Mesenteric fat pad (tissue), 1 donor: ENCODE data around the gene PEPD. TPM values are rescaled to one million over a fixed set of nuclear protein-coding genes. Genes with fewer than 3 reads are reported as not detected.

Source experiments
- DNase-seq: peaks from one replicate; pipeline ENCODE4 v3.0.0-alpha.2; 2020; ENCODE audit warnings: low spot score
- total RNA-seq: library from RNA; stranded (reverse); fragmentation: NEBNext Ultra II Directional; extraction: Animal tissue kit (Norgen Biotek cat#: 25700); gene quantifications from one replicate; pipeline ENCODE4 v1.2.1, GENCODE V29; 2021
- donor health status: DM: yes; HTN: yes; CAD: no.

The PEPD gene
- total RNA-seq, 1 donor from 2014 or later = 97.0 TPM

DNA sequence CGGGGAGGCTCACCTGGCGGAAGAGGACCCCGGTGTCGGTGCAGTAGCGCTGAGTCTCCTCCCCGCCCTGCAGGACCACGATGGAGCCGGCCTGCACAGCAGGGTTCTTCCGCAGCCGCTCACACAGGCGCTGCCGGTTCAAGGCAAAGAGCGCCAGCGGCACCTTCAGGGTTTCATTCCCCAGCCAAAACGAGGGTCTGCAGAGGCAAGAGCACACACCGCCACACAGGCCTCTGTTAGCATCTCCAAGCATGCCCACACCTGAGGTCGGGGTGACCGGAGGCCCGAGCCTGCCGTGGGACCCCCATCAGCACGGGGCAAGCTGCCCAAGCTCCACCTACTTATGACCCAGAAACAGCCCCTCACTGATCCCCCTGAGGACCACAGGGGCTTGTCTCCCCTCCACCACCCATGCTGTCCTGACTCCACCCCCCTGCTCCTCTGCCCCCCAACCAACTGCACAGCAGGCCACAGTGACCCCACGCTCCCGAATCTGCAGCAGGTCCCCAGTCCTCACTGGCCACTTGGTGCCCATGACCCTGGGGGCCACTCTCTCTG, 8.9 kb downstream of the PEPD start:
- DNase-seq = no peak

GRCh38 chr19:33512021-33512420, 9.6 kb downstream of the PEPD start:
- no peak for DNase-seq

DNA sequence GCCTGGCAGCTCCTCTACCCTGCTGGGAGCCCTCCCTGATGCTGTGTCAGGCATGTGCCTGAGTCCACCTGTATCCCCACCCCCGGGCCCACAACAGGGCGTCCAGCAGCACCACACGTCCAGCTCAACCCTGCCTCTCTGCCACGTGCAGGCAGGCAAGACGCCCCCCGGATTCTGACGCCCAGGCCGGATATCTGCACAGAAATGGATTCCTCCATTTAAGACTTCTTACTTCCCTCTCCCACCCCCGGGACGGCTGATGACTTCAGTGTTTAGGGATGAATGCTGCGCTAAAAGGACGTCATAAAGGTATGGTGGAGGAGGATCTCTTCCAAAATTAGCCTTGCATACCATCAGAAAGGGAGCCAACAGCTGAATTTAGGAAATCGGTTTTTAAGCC, 10.2 kb downstream of the PEPD start:
- no peak for DNase-seq

- DNase-seq = no peak
Measured at GRCh38 chr19:33510462-33511194, 11.0 kb downstream of the PEPD start.

GRCh38 chr19:33509774-33510173, 11.8 kb downstream of the PEPD start:
- DNase-seq = no peak

- no peak for DNase-seq
Measured at GRCh38 chr19:33508941-33509614, 12.5 kb downstream of the PEPD start.

DNA sequence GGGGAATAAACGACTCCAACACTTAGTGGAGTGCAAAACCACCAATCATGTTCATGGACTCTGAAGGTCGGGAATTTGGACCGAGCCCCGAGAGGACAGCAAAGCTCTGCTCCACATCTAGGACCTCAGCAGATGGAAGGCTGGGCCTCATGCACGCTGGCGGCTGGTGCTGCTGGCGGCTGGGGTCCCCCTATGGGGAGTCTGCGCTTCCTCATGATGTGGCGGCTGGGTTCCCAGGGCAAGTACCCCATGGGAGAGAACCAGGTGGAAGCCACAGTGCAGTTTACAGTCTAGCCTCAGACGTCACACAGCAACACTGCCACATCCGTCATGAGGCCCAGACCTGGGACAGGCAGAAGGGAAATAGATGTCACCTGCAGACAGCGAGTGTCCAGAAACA, 13.2 kb downstream of the PEPD start:
- DNase-seq = no peak

- DNase-seq = no peak
Measured at GRCh38 chr19:33508009-33508408, 13.6 kb downstream of the PEPD start.

DNA sequence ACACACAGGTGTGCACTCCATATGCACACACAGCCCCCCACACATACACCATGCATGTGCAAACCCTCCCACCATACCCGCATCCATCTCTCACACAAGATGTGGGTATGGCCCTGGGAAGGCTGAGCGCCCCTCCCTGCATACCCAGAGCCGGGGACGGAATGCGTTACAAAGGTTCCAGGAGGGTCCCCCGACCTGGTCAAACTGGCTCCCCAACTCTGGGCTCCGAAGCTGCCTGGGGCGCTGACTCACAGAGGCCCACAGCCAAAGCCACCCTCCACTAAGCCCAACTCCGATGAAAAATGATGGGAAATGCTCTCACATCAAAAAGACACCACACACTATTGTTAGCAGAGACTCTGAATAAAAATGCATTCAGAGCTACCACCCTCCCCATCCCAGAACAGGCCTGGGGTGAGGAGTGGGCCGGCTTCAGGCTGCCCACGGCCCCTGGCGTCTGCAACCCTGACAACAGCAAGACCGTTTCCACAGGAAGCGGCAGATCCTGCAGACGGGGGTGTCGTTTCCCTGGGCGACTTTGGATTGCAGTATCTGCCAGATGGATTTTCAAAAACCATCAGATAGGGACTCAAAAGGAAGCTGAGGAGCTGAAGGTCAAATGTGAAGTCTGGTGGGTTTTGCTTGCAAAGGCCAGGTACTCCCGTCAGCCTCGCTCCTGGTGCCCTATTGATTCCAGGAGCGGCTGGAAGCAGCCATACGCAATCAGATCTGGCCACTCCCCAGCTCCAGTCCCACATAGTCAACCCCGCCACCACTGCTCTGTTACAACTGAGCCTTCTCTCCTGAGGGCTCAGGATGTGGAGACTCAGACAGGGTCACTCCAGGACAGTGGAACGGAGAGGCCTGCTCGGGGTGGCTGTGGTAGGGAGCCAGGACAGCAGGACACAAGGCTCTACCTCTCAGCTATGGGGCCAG, 14.3 kb downstream of the PEPD start:
- no peak for DNase-seq

- DNase-seq = no peak
Measured at GRCh38 chr19:33506498-33506897, 15.1 kb downstream of the PEPD start.

- DNase-seq = no peak
Measured at GRCh38 chr19:33505823-33506222, 15.8 kb downstream of the PEPD start.

DNA sequence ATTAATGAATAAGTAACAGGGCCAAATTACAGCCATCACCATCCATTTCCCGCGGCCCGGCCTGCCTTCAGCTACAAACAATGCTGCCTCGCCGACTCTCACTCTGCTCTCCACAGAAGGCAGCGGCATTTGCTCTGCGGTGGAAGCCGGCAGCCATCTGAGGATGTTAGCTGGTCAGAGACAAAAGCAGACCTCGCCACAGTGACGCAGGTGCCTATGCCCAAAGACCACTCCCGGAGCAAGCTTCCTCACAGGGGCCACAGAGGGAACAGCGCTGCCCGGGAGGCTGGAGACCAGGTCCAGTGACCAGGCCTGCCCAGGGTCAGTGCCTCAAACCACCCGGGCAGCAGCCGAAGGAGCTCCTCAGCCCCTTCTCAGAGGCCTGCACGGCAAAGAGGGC, 16.4 kb downstream of the PEPD start:
- no peak for DNase-seq

DNA sequence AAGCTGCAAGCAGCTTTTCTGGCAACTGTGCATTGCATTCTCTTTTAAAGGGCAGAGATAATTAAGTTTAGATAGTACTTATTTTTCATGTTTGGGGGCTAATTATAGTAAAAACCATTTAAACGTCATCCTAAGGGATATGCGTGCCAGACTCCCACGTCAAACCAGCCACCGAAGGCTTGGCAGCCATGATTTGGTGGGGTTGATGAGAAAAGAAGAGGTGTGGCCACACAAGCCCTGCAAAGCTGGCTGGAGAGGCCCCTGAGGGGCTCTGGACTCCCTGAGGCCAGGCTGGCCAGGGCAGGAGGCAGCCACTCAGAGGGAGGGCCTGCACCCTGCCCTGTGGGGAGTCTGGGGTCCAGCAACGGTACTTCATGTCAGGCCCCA, 17.5 kb downstream of the PEPD start:
- no peak for DNase-seq

DNA sequence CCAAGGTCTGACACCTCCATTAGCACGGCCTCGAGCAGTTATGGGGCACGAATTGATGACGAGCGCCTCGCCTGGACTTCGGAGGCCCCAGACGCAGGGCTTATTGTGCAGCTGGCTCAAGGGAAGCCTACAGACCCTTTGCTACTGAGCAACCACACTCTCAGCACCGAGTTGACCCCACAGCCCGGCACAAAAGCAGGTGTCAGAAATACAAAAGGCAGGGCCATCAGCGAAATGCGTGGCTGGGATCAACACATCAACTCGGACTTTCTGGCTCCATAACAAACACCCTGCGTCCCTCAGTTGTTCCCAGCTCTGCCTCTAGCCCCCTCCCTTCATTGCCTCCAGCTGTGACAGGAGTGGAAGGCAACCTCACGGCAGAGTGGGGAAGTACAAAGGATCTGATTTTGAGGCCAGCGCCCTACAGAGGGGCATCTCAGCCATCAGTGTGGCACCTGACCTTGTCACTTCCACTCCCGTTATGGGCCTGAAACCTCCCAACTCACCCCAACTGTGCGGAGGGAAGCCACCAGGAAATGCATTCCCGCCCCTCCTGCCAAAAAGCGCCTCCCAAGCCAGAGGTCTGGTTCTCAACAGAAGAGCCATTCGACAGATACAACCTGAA, 18.0 kb downstream of the PEPD start:
- DNase-seq = no peak

DNA sequence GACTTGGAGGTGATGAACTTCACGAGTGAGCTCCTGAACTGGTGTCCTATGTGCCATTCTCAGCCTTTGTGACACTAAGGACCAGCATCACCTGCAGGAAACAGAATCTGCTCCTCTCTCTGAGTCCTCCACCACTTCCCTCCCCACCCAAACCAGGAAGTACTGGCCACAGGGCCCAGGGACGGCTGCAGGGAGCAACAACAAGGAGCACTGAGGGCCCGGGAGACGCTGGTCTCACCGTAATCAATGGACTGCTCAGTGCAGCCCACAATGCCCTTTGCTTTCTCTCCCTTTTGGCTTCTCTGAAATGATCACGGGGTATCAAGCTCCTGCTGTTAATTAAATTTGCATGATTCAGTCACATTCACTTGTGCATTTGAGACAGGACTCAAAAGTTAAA, 18.6 kb downstream of the PEPD start:
- no peak for DNase-seq

- DNase-seq = no peak
Measured at GRCh38 chr19:33502521-33502920, 19.1 kb downstream of the PEPD start.

- DNase-seq = no peak
Measured at GRCh38 chr19:33501693-33502356, 19.8 kb downstream of the PEPD start.

DNA sequence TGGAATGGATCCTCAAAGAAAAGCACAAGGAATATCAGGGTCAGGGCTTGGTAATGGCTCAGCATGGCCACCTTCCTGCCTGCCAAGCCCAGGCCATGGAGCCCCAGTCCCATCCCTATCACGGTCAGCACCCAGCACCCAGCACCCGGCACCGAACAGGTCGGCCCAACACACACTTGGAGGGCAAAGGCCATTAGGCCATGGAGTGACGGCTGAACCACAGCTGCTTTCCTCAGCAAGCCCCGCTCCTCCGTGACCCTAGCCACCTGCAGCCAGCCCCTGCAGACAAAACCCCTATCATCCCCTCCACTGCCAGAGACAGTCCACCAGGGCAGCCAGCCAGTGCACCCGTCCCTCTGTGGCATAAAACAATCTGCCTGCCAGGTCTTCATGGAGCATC, 20.6 kb downstream of the PEPD start:
- DNase-seq = no peak

- DNase-seq = no peak
Measured at GRCh38 chr19:33500586-33500985, 21.0 kb downstream of the PEPD start.

DNA sequence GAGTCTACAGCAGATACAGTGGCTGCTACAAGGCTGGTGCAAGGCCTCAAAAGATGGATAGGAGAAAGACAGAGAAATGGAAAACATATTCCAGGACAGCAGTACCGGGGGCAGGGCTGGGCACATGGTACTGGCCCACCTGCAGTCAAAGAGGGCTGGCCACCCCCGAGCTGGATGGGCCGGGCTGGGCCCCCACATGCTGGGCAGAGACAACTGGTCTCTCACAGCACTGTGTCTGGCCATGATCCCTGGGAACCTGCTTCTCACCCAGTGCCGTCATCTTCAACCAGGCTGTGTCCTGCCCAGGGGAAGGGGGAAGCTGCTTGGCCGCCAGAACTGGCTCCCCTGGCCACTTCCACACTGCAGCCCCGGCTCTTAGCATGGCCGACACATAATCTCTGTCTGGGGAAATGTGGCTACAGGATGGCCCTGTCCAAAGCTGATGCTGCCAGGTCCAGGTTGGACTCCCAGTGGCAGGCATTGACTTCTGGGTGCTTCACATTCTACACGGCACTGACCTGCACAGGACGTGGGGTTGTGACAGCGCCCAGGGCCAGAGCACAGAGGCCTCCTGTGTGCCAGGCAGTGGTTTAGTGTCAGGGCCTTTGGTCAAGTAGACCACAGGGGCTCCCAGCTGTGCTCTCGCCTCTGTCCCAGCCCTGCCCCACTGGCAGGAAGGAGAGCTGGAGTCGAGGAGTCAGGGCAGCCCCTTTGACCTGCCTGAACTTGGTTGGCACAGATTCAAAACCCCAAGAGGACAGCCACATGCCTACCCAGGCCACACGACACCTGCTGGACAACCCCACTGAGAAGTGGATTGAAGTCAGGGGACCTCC, 21.7 kb downstream of the PEPD start:
- DNase-seq = no peak
